GM19193 (cell line): ENCODE results near the gene MYO1B.

ENCODE experiments used
- POLR2A ChIP-seq: IDR thresholded peaks from 4 replicates; pipeline ENCODE4 v1.6.1; 2011; ENCODE audit not compliant: insufficient read depth, insufficient read length; ENCODE audit errors: extremely low read depth

Gene MYO1B

GRCh38 chr2:191264647-191265081, 19.5 kb downstream of the MYO1B start:
- TF ChIP-seq POLR2A = no peak

GRCh38 chr2:191265311-191266170, 20.3 kb downstream of the MYO1B start:
- no peak for TF ChIP-seq POLR2A

- TF ChIP-seq POLR2A = no peak
Measured at GRCh38 chr2:191266201-191266600, 21.0 kb downstream of the MYO1B start.

- TF ChIP-seq POLR2A = no peak
Measured at GRCh38 chr2:191268596-191268995, 23.4 kb downstream of the MYO1B start.

GRCh38 chr2:191270306-191271161, 25.3 kb downstream of the MYO1B start:
- no peak for TF ChIP-seq POLR2A

GRCh38 chr2:191272064-191272463, 26.9 kb downstream of the MYO1B start:
- TF ChIP-seq POLR2A = no peak

- no peak for TF ChIP-seq POLR2A
Measured at GRCh38 chr2:191274413-191274815, 29.2 kb downstream of the MYO1B start.

GRCh38 chr2:191276792-191277465, 31.7 kb downstream of the MYO1B start:
- TF ChIP-seq POLR2A = no peak

- no peak for TF ChIP-seq POLR2A
Measured at GRCh38 chr2:191280290-191280689, 35.1 kb downstream of the MYO1B start.

GRCh38 chr2:191280834-191281756, 35.9 kb downstream of the MYO1B start:
- TF ChIP-seq POLR2A = no peak

- no peak for TF ChIP-seq POLR2A
Measured at GRCh38 chr2:191285252-191285651, 40.0 kb downstream of the MYO1B start.

GRCh38 chr2:191287820-191288219, 42.6 kb downstream of the MYO1B start:
- TF ChIP-seq POLR2A = no peak

- TF ChIP-seq POLR2A = no peak
Measured at GRCh38 chr2:191289049-191289448, 43.8 kb downstream of the MYO1B start.

GRCh38 chr2:191291471-191291870, 46.3 kb downstream of the MYO1B start:
- no peak for TF ChIP-seq POLR2A
